Measurements from ENCODE around the gene GPSM1.

The GPSM1 gene

GRCh38 chr9:136291306-136292025, 35.9 kb upstream of the GPSM1 start:
- DNase-seq, result no peak

DNA sequence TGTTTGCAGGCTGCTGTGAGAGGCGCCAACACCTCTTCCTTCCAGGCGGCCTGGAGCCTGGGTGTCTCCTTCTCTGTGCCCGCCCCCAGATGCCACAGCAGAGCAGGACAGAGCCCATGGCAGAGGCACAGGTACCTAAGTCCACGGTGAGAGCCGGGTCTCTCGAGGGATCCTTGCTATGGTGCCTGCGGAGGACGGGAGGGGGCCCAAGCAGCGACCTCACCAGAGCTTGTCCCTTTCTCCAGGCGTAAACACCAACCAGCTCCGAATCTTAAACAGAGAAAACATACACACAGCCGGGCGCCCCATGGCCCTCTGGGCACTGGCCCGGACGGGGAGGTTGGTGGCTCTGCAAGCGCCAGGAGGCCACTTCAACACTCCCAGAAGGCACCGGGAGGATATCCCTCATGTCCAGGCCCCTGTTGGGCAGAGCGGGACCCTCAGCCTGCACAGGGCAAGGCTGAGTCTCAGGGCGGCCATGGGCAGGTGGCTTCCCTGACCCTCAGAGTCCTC, 35.3 kb upstream of the GPSM1 start:
- no peak for DNase-seq

- DNase-seq, result no peak
These were observed 34.5 kb upstream of the GPSM1 start for GRCh38 chr9:136292591-136293448.

DNA sequence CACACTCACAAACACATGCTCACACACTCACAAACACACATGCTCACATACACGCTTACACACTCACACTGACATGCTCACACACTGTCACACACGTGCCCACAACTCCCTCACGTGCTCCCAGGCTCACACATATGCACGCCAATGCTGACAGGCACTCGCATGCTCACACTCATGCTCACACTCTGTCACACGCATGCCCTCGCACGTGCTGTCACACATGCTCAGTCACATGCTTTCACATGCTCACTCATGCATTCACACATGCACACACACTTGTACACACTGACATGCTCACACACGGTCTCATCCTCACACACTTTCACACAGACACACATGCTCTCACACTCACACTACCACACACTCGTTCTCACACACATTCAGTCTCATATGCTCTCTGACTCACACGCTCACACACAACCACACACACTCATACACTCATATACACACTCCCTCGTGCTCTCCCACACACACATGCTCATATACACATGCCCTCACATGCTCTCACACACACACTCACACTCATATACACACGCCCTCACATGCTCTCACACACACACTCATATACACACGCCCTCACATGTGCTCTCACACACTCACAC, 33.8 kb upstream of the GPSM1 start:
- no peak for DNase-seq

DNA sequence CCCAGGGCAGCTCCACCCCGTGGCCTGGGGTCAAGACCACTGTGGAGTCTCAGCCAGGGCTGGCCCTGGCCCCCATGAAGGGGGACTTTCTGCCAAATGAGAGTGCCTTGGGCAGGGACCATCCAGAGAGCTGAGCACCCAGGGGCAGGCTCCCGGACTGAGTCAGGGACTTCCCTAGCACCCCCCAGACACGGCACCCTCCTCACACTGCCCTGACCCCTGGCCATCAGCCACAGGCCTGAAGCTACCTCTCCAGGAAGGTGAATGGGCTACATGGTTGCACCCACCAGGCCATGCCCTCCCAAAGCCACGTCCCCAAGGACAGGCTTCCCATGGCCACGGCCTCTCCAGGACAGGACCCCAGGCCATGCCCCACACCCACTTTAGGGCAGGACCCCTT, 32.9 kb upstream of the GPSM1 start:
- no peak for DNase-seq

- no peak for DNase-seq
These were observed 32.3 kb upstream of the GPSM1 start for GRCh38 chr9:136295055-136295454.

DNA sequence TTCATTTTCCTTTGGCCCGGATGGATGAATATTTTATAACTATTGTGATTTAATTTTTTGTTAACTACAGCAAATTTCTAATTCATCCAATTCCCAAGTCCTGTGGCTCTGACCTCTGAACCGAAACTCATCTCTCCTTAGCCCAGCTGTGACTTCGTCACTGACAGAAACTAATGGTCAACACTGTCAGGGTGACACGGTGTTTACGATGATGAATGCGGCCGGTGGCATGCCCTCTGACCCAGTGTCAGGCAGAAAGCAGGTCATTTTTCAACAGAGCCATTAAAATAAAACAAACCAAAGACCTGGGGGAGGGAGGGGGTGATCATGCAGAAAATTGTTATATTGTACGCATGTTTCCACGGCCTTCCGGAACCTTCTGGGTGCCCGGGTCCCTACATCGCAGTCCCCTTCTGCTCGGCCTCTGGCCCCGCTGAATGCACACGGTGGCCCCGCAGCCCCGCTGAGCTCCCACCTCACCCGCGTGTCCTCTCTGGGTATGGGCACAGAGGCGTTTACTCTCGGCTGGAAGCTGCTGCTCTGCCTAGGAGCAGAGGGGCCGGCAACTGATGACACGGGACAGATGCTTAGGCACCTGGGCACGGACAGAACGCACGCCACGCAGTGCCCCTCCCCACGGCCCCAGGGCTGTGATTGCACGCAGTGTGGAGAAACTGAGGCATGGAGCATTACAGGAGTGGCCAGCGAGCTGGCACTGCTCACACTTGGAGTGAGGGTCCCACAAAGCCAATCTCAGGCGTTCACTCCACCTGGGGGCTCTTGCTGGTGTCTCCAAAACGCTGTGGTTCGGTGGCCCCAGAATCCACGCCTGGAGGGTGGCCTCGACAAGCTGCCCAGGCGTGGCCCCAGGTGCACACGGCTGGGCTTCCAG, 31.6 kb upstream of the GPSM1 start:
- DNase-seq, result no peak

DNA sequence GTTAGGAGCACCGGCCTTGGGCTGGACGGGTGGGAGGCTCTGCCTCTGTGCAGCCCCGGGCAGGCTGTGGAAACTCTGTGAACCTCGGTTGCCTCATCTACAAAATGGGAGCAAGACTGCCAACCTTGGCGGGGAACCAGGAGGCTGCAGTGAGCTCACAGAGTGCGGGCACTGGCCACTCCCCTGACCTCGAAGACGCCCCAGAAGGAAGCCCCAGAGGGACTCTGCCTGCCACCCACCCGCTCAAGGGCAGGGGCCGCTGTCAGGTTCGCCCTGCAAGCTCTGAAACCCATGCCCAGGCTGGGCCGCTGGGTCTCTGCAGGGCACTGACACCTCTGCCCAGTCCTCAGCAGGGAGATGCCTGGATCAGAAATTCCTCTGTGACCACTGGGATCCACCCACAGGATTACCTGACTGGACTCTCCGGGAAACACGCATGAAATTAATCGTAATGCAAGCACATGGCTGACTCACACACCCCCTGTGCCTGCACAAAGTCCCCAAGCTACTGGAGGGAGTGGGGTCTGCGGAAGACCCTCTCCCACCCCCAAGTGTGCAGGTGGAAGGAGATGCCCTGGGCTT, 30.8 kb upstream of the GPSM1 start:
- DNase-seq, result no peak

DNA sequence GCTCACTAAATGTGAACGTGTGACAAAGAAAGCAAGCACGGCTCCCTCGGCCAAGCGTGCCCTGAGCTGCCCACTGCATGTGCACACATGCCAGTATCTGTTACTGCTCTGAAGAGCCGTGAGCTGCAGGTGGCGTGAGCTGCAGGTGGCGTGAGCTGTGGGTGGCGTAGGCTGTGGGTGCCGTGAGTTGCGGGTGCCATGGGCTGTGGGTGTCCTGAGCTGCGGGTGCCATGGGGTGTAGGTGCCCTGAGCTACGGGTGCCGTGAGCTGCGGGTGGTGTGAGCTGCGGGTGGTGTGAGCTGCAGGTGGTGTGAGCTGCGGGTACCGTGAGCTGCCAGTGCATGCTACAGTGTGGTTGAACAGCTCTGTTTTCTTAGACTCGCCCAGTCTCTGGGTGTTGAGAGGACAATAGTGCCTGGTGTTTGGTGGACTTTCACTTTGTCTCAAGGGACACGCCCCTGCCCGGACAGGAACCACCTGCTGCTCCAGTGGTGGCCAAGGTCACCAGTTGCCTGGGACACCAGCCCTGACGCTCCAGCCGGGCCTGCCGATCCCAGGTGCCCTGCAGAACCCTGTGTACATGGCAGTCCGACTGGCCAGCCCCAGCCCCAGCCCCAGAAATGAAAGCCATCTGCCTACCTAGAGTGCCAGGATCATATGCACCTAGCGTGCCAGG, 30.2 kb upstream of the GPSM1 start:
- DNase-seq, result no peak

DNA sequence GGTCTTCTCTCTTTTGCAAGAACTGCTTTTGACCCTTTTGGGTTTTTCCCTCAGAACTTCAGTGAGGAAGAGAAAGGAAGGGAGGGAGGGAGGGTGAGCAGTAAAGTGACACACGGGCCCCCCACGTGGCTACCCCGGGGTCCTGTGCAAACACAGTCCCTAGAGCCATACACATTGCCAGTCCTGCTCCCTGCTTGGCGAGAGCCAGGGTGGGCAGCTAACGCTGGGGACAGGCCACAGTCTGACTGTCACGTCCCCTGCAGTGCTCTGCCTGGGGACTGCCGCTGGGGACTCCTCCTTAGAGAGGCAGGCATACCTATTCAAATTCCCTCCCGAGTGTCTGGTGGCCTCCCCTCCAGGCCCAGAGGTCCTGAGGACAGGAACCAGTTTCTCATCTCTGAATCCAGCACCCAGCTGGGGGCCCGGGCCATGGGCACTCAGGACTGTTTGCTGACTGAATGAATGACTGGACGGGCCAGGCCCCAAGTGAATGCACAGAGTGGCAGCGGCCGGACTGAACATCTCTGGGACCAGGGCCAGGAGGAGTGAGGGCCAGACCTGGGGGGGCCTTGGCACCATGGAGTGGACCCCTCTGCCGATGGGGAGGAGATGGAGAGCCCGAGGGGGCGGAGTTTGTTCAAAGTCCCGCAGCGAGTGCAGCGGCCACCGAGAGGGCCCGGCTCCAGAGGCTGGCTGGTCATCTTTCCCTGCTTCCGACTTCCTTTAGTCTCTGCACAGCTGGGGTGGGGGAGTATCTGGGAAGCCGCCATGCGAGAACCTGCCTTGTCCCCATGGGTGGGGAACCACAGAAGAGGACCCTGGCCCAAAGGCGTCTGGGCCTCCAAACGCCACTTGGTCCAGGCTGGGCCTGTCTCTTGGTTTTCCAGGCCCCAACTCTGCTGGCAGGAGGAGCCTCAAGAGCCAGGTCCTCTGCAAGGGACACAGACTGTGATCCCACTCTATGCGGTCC, 29.3 kb upstream of the GPSM1 start:
- no peak for DNase-seq

DNA sequence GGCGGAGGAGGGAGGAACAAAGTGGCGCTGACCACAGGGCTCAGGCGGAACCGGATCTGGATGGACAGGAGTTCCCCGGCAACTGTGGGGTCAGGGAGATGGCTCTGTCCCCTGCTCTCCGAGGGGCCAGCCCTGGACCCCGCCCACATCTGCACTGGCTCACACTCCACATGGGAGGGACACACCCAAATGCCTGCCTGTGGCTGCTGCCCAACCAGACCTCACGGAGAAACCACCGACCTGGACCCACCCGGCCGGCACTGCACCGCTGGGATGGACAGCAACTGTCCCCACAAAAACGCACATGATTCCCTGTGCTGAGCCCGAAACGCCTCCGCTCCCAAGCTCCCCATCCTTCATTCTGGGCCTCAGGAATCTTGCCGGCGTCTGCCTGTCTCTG, 28.2 kb upstream of the GPSM1 start:
- no peak for DNase-seq

GRCh38 chr9:136299541-136299940, 27.8 kb upstream of the GPSM1 start:
- DNase-seq, result no peak

GRCh38 chr9:136300016-136300545, 27.3 kb upstream of the GPSM1 start:
- no peak for DNase-seq

DNA sequence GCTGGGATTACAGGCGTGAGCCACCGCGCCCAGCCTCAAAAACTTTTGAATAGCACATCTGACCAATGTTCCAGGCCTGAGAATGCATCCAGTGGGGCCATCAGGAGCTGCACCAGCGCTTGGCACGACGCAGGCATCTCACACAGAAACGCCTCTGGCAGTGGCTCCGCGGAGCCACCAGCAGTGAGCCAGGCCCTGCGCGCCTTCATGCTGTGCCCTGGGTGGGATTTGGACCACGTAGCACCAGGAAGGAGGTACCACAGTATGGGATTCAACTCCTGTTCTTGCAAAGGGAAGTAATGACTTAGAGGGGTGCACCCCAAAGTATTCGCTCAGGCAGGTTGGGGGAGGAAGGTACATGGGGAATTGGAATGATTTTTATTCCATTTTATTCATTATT, 26.5 kb upstream of the GPSM1 start:
- DNase-seq, result no peak

DNA sequence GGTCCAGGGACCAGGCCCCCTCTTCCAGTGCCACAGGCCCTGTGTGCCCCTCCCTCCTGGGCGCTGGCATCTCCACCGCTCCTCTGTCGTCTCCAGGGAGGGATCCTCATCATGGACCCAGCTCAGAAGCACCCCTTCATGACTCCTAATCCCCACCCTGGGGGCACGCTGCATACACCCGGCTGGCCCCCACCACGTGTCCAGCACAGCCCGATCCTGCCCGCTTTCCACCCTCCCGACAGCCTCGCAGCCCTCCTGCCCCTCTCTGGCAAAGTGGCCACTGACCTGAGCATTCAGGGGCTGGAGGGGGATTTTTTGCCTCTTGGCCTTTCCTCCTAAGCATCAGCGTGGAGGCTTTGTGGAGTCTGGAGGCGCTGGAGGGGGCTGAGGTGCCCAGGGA, 24.8 kb upstream of the GPSM1 start:
- DNase-seq, result no peak

DNA sequence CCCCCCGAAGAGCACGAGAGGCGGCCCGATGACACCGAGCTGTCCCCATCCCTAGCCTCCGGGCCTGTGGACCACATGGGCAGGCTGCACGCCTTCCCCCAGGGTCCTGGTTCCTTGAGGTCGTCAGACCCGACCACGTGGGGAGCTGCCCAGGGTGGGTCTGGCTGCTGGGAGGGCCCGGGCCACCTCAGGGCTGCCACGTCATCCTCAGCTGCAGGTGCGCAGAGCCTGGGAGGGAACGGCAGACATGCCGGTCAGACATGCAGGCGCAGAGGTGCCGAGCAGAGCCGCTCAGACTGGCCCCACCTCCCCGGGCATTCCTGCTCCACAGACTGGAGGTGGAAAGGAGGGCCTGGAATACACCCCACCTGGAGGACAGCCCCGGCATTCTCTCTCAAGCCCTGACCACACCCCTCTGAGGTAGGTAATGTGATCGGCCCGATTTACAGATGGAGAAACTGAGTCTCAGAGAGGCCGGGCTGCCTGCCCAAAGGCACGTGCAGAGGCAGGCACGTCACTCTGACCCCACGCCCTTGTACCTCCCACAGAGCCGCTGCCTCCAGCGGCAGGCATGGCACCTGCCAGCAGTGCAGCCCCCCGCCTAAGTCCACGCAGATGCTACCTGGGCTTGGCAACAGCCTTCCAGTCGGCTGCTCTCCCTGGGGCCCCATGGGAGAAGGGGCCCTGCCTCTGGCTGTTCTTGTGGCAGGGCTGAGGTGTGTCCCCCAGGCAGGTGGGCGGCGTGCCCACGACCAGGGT, 24.1 kb upstream of the GPSM1 start:
- no peak for DNase-seq

DNA sequence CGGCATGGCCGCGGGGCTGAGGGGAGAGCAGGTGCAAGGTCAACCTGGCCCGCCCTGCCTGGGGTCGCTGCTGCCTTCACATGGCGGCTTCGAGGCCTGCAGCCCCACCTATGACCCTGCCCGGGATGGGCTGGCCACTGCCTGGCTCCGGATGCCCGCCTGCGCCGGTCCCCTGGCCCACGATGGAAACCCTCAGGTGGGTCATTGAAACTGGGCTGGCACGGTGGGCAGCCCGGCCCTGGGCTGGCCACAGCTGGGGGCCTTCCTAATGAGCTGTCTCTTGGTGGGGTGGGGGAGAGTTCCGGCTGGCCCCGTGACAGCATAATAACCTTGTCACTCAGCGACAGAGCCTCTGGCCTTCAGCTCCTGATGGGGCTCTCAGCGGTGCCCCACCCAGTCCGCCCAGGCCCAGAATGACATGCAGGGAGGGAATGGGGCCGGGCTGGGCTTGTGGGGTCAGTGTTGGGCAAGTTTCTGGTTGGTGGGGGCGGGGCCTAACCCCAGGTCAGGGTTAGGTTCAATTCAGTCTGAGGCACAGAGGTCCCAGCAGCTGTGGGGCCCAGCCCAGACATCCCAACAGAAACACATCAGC, 23.4 kb upstream of the GPSM1 start, which contains the start of gene CCDC187:
Gene CCDC187, minus strand, starts transcription at position 270 of the 592 bp plus-strand sequence. Its CDS starts 264 bp downstream, at position 6.
- DNase-seq, result no peak

GRCh38 chr9:136304456-136304855, 22.9 kb upstream of the GPSM1 start:
- DNase-seq, result no peak

DNA sequence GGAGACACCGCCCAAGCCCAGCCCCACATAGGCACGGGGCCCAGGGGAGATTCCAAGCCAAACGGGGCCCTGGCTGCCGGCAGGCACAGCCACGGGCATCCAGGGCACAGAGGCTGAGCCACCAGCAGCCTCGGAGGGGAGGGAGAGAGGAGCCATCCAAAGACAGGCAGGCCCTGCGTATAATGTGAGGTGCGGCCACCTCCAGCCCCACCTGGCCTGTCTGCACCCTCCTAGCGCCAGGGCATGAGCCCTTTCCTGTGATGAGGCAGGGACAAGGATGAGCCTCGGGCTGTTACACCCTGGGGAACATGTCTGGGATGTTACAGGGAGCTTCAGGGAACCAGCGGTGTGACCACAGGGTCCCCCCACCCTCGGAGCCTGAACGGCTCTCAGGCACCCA, 22.4 kb upstream of the GPSM1 start:
- no peak for DNase-seq

Measured in activated CD4-positive, alpha-beta T cell treated with anti-CD3 and anti-CD28 coated beads, Interleukin-2, amount 50 U/mL, for 4 hours (primary cell).